ENCODE measurements around the gene ZNF280D.

DNA sequence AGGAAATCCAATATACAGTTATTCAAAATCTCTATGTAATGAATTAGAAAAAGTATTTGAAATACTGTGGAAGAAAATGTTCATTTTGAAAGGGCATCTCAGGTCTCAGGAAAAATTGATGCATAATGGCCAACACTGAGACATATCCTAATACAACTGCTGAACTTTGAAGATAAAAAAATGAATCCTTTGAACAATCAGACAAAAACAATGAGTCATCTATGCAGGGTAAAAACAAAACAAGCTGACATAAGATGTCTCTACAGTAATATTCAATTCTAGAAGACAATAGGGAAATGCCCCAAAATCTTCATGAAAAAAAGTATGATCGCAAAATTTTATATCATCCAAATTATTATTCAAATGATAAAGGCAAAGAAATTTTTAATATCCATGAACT is 34.0 kb upstream of the ZNF280D start:
- no peak for TF ChIP-seq POLR2A (IDR thresholded peaks at IDR 0.05; ENCODE audit: low read depth, low read length)
- TF ChIP-seq POLR2AphosphoS5 (IDR thresholded peaks at IDR 0.05; ENCODE audit: low read depth, low read length) = no peak
- TF ChIP-seq TAF1 (IDR thresholded peaks at IDR 0.05; ENCODE audit: borderline replicate concordance, low read depth, low read length) = no peak

All from GM12892 (cell line).